HepG2 (cell line): ENCODE data around the gene NFKBIA. TPM values are rescaled to one million over a fixed set of nuclear protein-coding genes. Genes with fewer than 3 reads are reported as not detected.

ENCODE experiments used
- ADNP ChIP-seq: sonication (generic); formaldehyde crosslinking; IDR thresholded peaks from 2 replicates; pipeline ENCODE4 v1.4.0; 2020; ENCODE audit warnings: missing genetic modification reagents
- AGO2 ChIP-seq: fragments of 200-400 bp; formaldehyde crosslinking; optimal IDR thresholded peaks from 2 replicates; pipeline ENCODE3; 2017; ENCODE audit warnings: mild to moderate bottlenecking, low read depth, low read length, moderate library complexity
- HMGA1 ChIP-seq: sonication (generic); formaldehyde crosslinking; conservative IDR thresholded peaks from 2 replicates; pipeline ENCODE4 v1.4.0; 2020; ENCODE audit warnings: missing genetic modification reagents
- JARID2 ChIP-seq: sonication (generic); formaldehyde crosslinking; IDR thresholded peaks from 2 replicates; pipeline ENCODE4 v1.8.1; 2023; ENCODE audit warnings: missing genetic modification reagents, inconsistent platforms; ENCODE audit not compliant: insufficient replicate concordance
- RBAK ChIP-seq: sonication (generic); formaldehyde crosslinking; IDR thresholded peaks from 2 replicates; pipeline ENCODE4 v1.5.1; 2020; ENCODE audit warnings: mild to moderate bottlenecking, missing genetic modification reagents
- SAP130 ChIP-seq: IDR thresholded peaks from 2 replicates; pipeline ENCODE4 v1.6.1; 2016; ENCODE audit warnings: low read depth
- SMARCE1 ChIP-seq: fragments of 450-650 bp; IDR thresholded peaks from 2 replicates; pipeline ENCODE4 v1.6.1; 2017; ENCODE audit warnings: borderline replicate concordance
- ZBTB1 ChIP-seq: sonication (generic); formaldehyde crosslinking; IDR thresholded peaks from 2 replicates; pipeline ENCODE4 v1.4.0; 2020; ENCODE audit warnings: missing genetic modification reagents, borderline replicate concordance
- ZBTB26 ChIP-seq: IDR thresholded peaks from 2 replicates; pipeline ENCODE4 v1.6.1; 2016; ENCODE audit warnings: missing compliant biosample characterization, missing genetic modification reagents, borderline replicate concordance
- ZFP62 ChIP-seq: sonication (generic); formaldehyde crosslinking; IDR thresholded peaks from 2 replicates; pipeline ENCODE4 v1.4.0; 2020; ENCODE audit warnings: missing genetic modification reagents
- ZNF263 ChIP-seq: sonication (generic); formaldehyde crosslinking; IDR thresholded peaks from 2 replicates; pipeline ENCODE4 v1.4.0; 2020; ENCODE audit warnings: missing genetic modification reagents
- ZNF276 ChIP-seq: sonication (generic); formaldehyde crosslinking; IDR thresholded peaks from 2 replicates; pipeline ENCODE4 v1.4.0; 2020; ENCODE audit warnings: mild to moderate bottlenecking, low read depth, missing genetic modification reagents
- ZNF317 ChIP-seq: sonication (generic); formaldehyde crosslinking; IDR thresholded peaks from 2 replicates; pipeline ENCODE4 v1.5.0; 2020; ENCODE audit warnings: mild to moderate bottlenecking, missing genetic modification reagents
- ZNF383 ChIP-seq: sonication (generic); formaldehyde crosslinking; IDR thresholded peaks from 2 replicates; pipeline ENCODE4 v1.4.0; 2020; ENCODE audit warnings: missing genetic modification reagents, mild to moderate bottlenecking, borderline replicate concordance
- ZNF619 ChIP-seq: sonication (generic); formaldehyde crosslinking; IDR thresholded peaks from 2 replicates; pipeline ENCODE4 v1.4.0; 2020; ENCODE audit warnings: mild to moderate bottlenecking, missing genetic modification reagents
- ZNF768 ChIP-seq: sonication (generic); formaldehyde crosslinking; IDR thresholded peaks from 2 replicates; pipeline ENCODE4 v1.4.0; 2020; ENCODE audit warnings: missing genetic modification reagents
- ZSCAN5A ChIP-seq: sonication (generic); formaldehyde crosslinking; IDR thresholded peaks from 2 replicates; pipeline ENCODE4 v1.8.0; 2022; ENCODE audit warnings: mild to moderate bottlenecking, missing genetic modification reagents, borderline replicate concordance
- polyA plus RNA-seq, 8 experiments: library from polyadenylated mRNA; depleted of rRNA in 3 of 8; stranded (reverse) in 7 of 8; unstranded in 1 of 8; fragments of >200 nt; fragmentation: Illumina TruSeq in 4 of 8; extraction: Trizol in 4 of 8; gene quantifications; 2 replicates each; pipeline versions ENCODE4 v1.2.1 to v1.2.3, GENCODE V29; 2011 to 2016; ENCODE audit warnings: low read depth in 4 of 8, missing spikeins in 1 of 8, mixed read lengths in 1 of 8; ENCODE audit not compliant: insufficient read depth in 1 of 8
- total RNA-seq, 5 experiments: library from RNA; depleted of rRNA; stranded (reverse); fragments of >200 nt; fragmentation: Illumina TruSeq; extraction: Trizol; gene quantifications; 2 replicates each; pipeline ENCODE4 v1.2.3, GENCODE V29; 2016; ENCODE audit warnings: low read depth in 1 of 5
- TF ChIP-seq, protein P1 (sequence below): sonication (generic); formaldehyde crosslinking; IDR thresholded peaks from 2 replicates; pipeline ENCODE4 v1.4.0; 2020; ENCODE audit warnings: mild to moderate bottlenecking, missing genetic modification reagents
- TF ChIP-seq, protein P2 (sequence below): sonication (generic); formaldehyde crosslinking; IDR thresholded peaks from 2 replicates; pipeline ENCODE4 v1.8.1; 2023; ENCODE audit warnings: mild to moderate bottlenecking, missing genetic modification reagents
- TF ChIP-seq, protein P3 (sequence below): sonication (generic); formaldehyde crosslinking; IDR thresholded peaks from 2 replicates; pipeline ENCODE4 v1.8.1; 2023; ENCODE audit warnings: mild to moderate bottlenecking, missing genetic modification reagents, borderline replicate concordance

Gene NFKBIA
- total and polyA plus RNA-seq, 2 of the 13 experiments (the other 11 are each of a cell fraction or from before 2014, with no cell fraction given) = 197 to 319 TPM

GRCh38 chr14:35384455-35385041 is 20.0 kb downstream of the NFKBIA start (continued):
- TF ChIP-seq ZBTB26 (CRISPR knock-in tag) = no peak; the same call in none of the 2 replicates
- 0 out of 2 replicates have a peak, but pooled peaks have one; percentile 3 for TF ChIP-seq SMARCE1
- TF ChIP-seq, protein P1, sequence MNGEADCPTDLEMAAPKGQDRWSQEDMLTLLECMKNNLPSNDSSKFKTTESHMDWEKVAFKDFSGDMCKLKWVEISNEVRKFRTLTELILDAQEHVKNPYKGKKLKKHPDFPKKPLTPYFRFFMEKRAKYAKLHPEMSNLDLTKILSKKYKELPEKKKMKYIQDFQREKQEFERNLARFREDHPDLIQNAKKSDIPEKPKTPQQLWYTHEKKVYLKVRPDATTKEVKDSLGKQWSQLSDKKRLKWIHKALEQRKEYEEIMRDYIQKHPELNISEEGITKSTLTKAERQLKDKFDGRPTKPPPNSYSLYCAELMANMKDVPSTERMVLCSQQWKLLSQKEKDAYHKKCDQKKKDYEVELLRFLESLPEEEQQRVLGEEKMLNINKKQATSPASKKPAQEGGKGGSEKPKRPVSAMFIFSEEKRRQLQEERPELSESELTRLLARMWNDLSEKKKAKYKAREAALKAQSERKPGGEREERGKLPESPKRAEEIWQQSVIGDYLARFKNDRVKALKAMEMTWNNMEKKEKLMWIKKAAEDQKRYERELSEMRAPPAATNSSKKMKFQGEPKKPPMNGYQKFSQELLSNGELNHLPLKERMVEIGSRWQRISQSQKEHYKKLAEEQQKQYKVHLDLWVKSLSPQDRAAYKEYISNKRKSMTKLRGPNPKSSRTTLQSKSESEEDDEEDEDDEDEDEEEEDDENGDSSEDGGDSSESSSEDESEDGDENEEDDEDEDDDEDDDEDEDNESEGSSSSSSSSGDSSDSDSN (CRISPR knock-in tag) = no peak; the same call in 1 of the 2 replicates
- no peak for TF ChIP-seq ZSCAN5A (CRISPR knock-in tag)
- no peak for TF ChIP-seq JARID2
- no peak for TF ChIP-seq ZNF768 (CRISPR knock-in tag)
- no peak for TF ChIP-seq AGO2
- TF ChIP-seq ZBTB1 (CRISPR knock-in tag) = no peak
- TF ChIP-seq ZNF619 (CRISPR knock-in tag) = peak; percentile 52; the same call in 1 of the 2 replicates
- no peak for TF ChIP-seq HMGA1 (CRISPR knock-in tag)
- no peak for TF ChIP-seq ZFP62 (CRISPR knock-in tag)
- TF ChIP-seq ZNF263 (CRISPR knock-in tag) = peak; percentile 47; the same call in 1 of the 2 replicates
- peak; percentile 55 for TF ChIP-seq SAP130 (CRISPR knock-in tag)
- no peak; the same call in 1 of the 2 replicates for TF ChIP-seq ZNF383 (CRISPR knock-in tag)
- TF ChIP-seq, protein P2, sequence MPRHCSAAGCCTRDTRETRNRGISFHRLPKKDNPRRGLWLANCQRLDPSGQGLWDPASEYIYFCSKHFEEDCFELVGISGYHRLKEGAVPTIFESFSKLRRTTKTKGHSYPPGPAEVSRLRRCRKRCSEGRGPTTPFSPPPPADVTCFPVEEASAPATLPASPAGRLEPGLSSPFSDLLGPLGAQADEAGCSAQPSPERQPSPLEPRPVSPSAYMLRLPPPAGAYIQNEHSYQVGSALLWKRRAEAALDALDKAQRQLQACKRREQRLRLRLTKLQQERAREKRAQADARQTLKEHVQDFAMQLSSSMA (CRISPR knock-in tag) = 0 out of 2 replicates have a peak, but pooled peaks have one; percentile 19
- peak; percentile 80; the same call in 1 of the 2 replicates for TF ChIP-seq ZNF317
- no peak for TF ChIP-seq ADNP (CRISPR knock-in tag)
- TF ChIP-seq, protein P3, sequence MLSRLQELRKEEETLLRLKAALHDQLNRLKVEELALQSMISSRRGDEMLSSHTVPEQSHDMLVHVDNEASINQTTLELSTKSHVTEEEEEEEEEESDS (CRISPR knock-in tag) = 0 out of 2 replicates have a peak, but pooled peaks have one; percentile 68
- no peak for TF ChIP-seq RBAK
- peak; percentile 22; the same call in 1 of the 2 replicates for TF ChIP-seq ZNF276 (CRISPR knock-in tag)
